Prostate gland (tissue), 2 donors: ENCODE data around the gene CDKN2AIP.

Experiments used
- POLR2AphosphoS5 ChIP-seq: sonication (generic); formaldehyde crosslinking; IDR thresholded peaks from one replicate; pipeline ENCODE4 v1.6.1; 2017; ENCODE audit warnings: antibody characterized with exemption
- TF ChIP-seq, protein P1 (sequence below), 4 experiments: fragments of 200-600 bp in 2 of 4; fragments of 450-650 bp in 2 of 4; sonication (generic) in 2 of 4; IDR thresholded peaks; 1 replicate in 3 of 4; 2 replicates in 1 of 4; pipeline ENCODE4 v1.5.1; 2016 to 2019; ENCODE audit warnings: antibody characterized with exemption in 4 of 4, mild to moderate bottlenecking in 2 of 4, moderate library complexity in 2 of 4

DNA sequence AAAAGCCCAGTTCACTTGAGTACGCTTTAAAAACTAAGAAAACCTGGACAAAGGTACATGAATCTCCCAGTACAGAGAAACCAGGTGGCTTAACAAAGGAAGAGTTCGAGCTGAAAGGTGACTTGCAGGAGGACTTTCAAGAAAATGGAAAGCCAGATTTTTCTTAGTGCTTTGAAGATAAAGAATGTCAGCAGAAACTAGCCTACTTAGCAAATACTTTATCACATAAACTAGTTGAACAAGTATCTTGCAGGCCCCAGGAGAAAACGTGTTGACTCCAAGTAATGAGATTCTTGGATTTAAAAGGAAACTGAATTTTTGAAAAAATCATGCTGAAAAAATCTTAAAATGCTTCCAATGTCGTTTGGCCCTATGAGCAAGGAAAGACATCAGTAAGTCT, 26.4 kb downstream of the CDKN2AIP start:
- TF ChIP-seq, protein P1, sequence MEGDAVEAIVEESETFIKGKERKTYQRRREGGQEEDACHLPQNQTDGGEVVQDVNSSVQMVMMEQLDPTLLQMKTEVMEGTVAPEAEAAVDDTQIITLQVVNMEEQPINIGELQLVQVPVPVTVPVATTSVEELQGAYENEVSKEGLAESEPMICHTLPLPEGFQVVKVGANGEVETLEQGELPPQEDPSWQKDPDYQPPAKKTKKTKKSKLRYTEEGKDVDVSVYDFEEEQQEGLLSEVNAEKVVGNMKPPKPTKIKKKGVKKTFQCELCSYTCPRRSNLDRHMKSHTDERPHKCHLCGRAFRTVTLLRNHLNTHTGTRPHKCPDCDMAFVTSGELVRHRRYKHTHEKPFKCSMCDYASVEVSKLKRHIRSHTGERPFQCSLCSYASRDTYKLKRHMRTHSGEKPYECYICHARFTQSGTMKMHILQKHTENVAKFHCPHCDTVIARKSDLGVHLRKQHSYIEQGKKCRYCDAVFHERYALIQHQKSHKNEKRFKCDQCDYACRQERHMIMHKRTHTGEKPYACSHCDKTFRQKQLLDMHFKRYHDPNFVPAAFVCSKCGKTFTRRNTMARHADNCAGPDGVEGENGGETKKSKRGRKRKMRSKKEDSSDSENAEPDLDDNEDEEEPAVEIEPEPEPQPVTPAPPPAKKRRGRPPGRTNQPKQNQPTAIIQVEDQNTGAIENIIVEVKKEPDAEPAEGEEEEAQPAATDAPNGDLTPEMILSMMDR (IDR thresholded peaks at IDR 0.05) = no peak
- TF ChIP-seq POLR2AphosphoS5 = no peak
